Gastrocnemius medialis (tissue), 4 donors: Measurements from ENCODE around the gene RIMOC1. TPM values are rescaled to one million over a fixed set of nuclear protein-coding genes. Genes with fewer than 3 reads are reported as not detected.

Source experiments
- ATAC-seq, 2 donors: fragments of 150-250 bp; one replicate each; pipeline ENCODE4 v1.9.1; 2016
- DNase-seq, 2 donors: peaks; one replicate each; pipeline ENCODE4 v3.0.0-alpha.2; 2019
- H3K27ac ChIP-seq, 4 donors: fragments of 200-600 bp; sonication (generic); 1 replicate in 1 of 4; 2 replicates in 3 of 4; pipeline ENCODE4 v1.5.1; 2016 to 2018; ENCODE audit warnings: mild to moderate bottlenecking in 2 of 4, moderate library complexity in 1 of 4
- H3K27me3 ChIP-seq, 3 donors: fragments of 200-600 bp; sonication (generic) in 2 of 3; 1 replicate in 1 of 3; 2 replicates in 2 of 3; pipeline versions ENCODE4 v1.5.1 to v1.6.0; 2016 to 2019; ENCODE audit warnings: mild to moderate bottlenecking in 1 of 3, moderate library complexity in 1 of 3
- H3K36me3 ChIP-seq, 2 donors: fragments of 200-600 bp; sonication (generic) in 1 of 2; one replicate each; pipeline ENCODE4 v1.5.1; 2017 to 2018
- H3K4me1 ChIP-seq, 2 donors: fragments of 200-600 bp; sonication (generic) in 1 of 2; one replicate each; pipeline ENCODE4 v1.5.1; 2016 to 2017; ENCODE audit warnings: mild to moderate bottlenecking in 2 of 2
- H3K4me3 ChIP-seq, 4 donors: fragments of 200-600 bp; sonication (generic) in 3 of 4; 1 replicate in 1 of 4; 2 replicates in 3 of 4; pipeline ENCODE4 v1.5.1; 2016 to 2019; ENCODE audit warnings: mild to moderate bottlenecking in 2 of 4
- H3K9me3 ChIP-seq, 3 donors: fragments of 200-600 bp; sonication (generic) in 2 of 3; 1 replicate in 1 of 3; 2 replicates in 2 of 3; pipeline ENCODE4 v1.5.1; 2016 to 2019
- POLR2A ChIP-seq, 2 donors: fragments of 450-650 bp; IDR thresholded peaks; one replicate each; pipeline ENCODE4 v1.6.1; 2017; ENCODE audit warnings: antibody characterized with exemption in 2 of 2, mild to moderate bottlenecking in 2 of 2, moderate library complexity in 2 of 2
- in situ Hi-C, 4 donors: fragments of 200-750 bp; cut with MboI; loops; one replicate each; pipeline versions ENCODE4 v1.15.0 to v1.8.0; 2017; ENCODE audit warnings: low sequenced_read_pairs in 4 of 4
- intact Hi-C: fragments of 100-400 bp; cut with DNase I; formaldehyde crosslinking; loops from one replicate; pipeline ENCODE4 v1.15.1; 2023; ENCODE audit warnings: low total_unique reads
- total RNA-seq, 4 donors: library from RNA; depleted of rRNA; stranded (reverse); fragments of >200 nt; gene quantifications; one replicate each; pipeline versions ENCODE4 v1.1.0 to v1.2.3, GENCODE V29; 2016
- TF ChIP-seq, protein P1 (sequence below), 5 experiments: fragments of 450-650 bp in 3 of 5; fragments of 200-600 bp in 2 of 5; sonication (generic) in 2 of 5; IDR thresholded peaks in 4 of 5; conservative IDR thresholded peaks in 1 of 5; 1 replicate in 4 of 5; 2 replicates in 1 of 5; pipeline ENCODE4 v1.5.1; 2016 to 2019; ENCODE audit warnings: antibody characterized with exemption in 5 of 5, mild to moderate bottlenecking in 3 of 5, moderate library complexity in 3 of 5

Gene RIMOC1
- total RNA-seq, 4 donors from 2014 or later = 5.0 to 8.2 (median 6.2) TPM

DNA sequence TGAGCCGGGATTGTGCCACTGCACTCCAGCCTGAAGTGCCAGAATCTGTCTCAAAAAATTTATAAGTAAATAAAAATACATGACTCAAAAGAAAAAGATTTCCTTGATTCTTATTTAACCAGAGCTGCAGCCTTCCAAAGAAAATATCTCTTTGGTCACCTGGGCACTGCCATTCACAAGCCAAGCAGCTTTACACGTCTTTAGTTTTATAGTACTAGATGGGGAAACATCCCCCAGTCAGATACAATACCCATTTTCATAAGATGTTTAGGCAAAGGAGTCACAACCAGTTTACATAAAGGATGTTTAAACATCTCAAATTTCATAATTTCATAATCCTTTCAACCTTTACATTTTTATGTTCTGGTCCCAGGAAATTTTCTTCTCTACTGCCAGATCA is 20.2 kb upstream of the RIMOC1 start:
- intact Hi-C loops (no loop called here), in situ Hi-C loops (no loop called here)
- ATAC-seq (no peak), DNase-seq (no peak)
- H3K4me1 ChIP-seq = no peaks in the 10 kb centered on the region
- H3K27me3 ChIP-seq = no peaks in the 10 kb centered on the region
- H3K4me3 ChIP-seq = no peak overlapping the region
- TF ChIP-seq, protein P1, sequence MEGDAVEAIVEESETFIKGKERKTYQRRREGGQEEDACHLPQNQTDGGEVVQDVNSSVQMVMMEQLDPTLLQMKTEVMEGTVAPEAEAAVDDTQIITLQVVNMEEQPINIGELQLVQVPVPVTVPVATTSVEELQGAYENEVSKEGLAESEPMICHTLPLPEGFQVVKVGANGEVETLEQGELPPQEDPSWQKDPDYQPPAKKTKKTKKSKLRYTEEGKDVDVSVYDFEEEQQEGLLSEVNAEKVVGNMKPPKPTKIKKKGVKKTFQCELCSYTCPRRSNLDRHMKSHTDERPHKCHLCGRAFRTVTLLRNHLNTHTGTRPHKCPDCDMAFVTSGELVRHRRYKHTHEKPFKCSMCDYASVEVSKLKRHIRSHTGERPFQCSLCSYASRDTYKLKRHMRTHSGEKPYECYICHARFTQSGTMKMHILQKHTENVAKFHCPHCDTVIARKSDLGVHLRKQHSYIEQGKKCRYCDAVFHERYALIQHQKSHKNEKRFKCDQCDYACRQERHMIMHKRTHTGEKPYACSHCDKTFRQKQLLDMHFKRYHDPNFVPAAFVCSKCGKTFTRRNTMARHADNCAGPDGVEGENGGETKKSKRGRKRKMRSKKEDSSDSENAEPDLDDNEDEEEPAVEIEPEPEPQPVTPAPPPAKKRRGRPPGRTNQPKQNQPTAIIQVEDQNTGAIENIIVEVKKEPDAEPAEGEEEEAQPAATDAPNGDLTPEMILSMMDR (IDR thresholded peaks at IDR 0.05 in 4 of 5, conservative IDR thresholded peaks at IDR 0.05 in 1 of 5) = no peak
- no peak for TF ChIP-seq POLR2A (IDR thresholded peaks at IDR 0.05)
- no peaks in the 10 kb centered on the region for H3K36me3 ChIP-seq
- no peak overlapping the region for H3K27ac ChIP-seq
- H3K9me3 ChIP-seq = no peaks in the 10 kb centered on the region

DNA sequence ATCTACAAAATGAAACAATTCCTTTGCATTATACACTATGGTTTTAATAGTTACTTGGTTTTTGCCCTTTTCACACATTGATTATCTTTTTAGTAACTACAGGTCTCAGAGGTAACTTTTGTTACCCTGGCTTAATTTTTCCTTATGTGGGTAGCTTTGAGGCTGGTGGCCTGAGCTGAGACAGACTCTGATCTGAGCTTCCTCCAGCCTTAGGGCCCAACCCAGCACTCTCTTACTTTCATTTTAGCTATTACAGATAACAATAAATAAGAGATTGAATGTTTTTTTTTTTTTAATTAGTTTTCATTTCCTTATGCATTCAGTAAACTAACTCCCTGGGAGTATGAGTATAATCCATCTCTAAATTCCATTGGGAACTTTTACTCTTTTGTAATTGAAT is 18.9 kb upstream of the RIMOC1 start:
- in situ Hi-C loops = no loop called here
- no peak for DNase-seq

GRCh38 chr5:41891066-41891707 is 13.0 kb upstream of the RIMOC1 start:
- intact Hi-C loops = no loop called here
- Histone ChIP-seq H3K9me3 (no peaks in the 10 kb centered on the region), H3K4me1 (no peaks in the 10 kb centered on the region), H3K36me3 (no peaks in the 10 kb centered on the region), H3K4me3 (no peak overlapping the region), H3K27me3 (no peaks in the 10 kb centered on the region), H3K27ac (no peak overlapping the region)
- ATAC-seq = no peak
- no peak for DNase-seq
- in situ Hi-C loops = no loop called here
- TF ChIP-seq, protein P1 (IDR thresholded peaks at IDR 0.05 in 4 of 5, conservative IDR thresholded peaks at IDR 0.05 in 1 of 5) = no peak
- no peak for TF ChIP-seq POLR2A (IDR thresholded peaks at IDR 0.05)

More for the DNA sequence above, 18.9 kb upstream of the RIMOC1 start:
- no peak for ATAC-seq
- H3K27ac ChIP-seq = no peak overlapping the region
- H3K4me1 ChIP-seq = no peaks in the 10 kb centered on the region
- H3K27me3 ChIP-seq = no peaks in the 10 kb centered on the region
- no peaks in the 10 kb centered on the region for H3K9me3 ChIP-seq
- no peak for TF ChIP-seq POLR2A (IDR thresholded peaks at IDR 0.05)
- TF ChIP-seq, protein P1 (IDR thresholded peaks at IDR 0.05 in 4 of 5, conservative IDR thresholded peaks at IDR 0.05 in 1 of 5) = no peak
- H3K36me3 ChIP-seq = no peaks in the 10 kb centered on the region
- intact Hi-C loops = no loop called here
- no peak overlapping the region for H3K4me3 ChIP-seq

DNA sequence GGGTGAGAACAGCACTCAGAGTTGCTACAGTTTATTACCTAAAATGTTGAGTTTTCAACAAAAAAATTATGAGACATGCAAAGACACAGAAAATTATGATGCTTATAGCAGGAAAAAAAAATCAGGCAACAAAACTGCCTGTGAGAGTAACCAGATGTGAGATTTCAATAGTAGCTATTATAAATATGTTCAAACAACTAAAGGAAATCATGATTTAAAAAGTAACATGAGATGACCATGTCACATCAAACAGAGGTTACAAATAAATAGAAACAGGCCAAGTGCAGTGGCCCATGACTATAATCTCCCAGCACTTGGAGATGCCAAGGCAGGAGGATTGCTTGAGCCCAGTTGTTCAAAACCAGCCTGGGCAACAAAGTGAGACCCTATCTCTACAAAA is 12.1 kb upstream of the RIMOC1 start:
- no peak overlapping the region for H3K27ac ChIP-seq
- no peaks in the 10 kb centered on the region for H3K36me3 ChIP-seq
- H3K4me3 ChIP-seq = no peak overlapping the region
- no peak for TF ChIP-seq POLR2A (IDR thresholded peaks at IDR 0.05)
- TF ChIP-seq, protein P1 (IDR thresholded peaks at IDR 0.05 in 4 of 5, conservative IDR thresholded peaks at IDR 0.05 in 1 of 5) = no peak
- ATAC-seq (no peak), DNase-seq (no peak)
- no peaks in the 10 kb centered on the region for H3K4me1 ChIP-seq
- H3K9me3 ChIP-seq = no peaks in the 10 kb centered on the region
- H3K27me3 ChIP-seq = no peaks in the 10 kb centered on the region
- intact Hi-C loops (no loop called here), in situ Hi-C loops (no loop called here)
